OCI-LY3 (cell line): ENCODE measurements around the gene FANCE.

Source experiments
- CTCF ChIP-seq: fragments of 200-600, 300-600 bp; sonication (generic); IDR thresholded peaks from 2 replicates; pipeline ENCODE4 v1.5.1; 2014; ENCODE audit warnings: antibody characterized with exemption, low read length, low read depth
- EZH2phosphoT487 ChIP-seq: fragments of 200-600 bp; shearing (Covaris generic); IDR thresholded peaks from 2 replicates; pipeline ENCODE4 v1.6.1; 2018; ENCODE audit warnings: antibody characterized with exemption, mixed run types, low read depth

- TF ChIP-seq CTCF: no peak
- TF ChIP-seq EZH2phosphoT487: no peak
These were observed 15.9 kb upstream of the FANCE start for GRCh38 chr6:35436071-35436857.
